DMS 273 (cell line): ENCODE measurements around the gene OLFM4.
"Not testable (repeated sequence)": the region's sequence is repeated elsewhere in the genome, so short reads cannot be mapped to it uniquely, and the experiment has no call there.

Source experiments
- DNase-seq: peaks from one replicate; lab custom pipeline; 2025; ENCODE audit not compliant: unreplicated experiment; lab: John Stamatoyannopoulos, UW

The OLFM4 gene

DNA sequence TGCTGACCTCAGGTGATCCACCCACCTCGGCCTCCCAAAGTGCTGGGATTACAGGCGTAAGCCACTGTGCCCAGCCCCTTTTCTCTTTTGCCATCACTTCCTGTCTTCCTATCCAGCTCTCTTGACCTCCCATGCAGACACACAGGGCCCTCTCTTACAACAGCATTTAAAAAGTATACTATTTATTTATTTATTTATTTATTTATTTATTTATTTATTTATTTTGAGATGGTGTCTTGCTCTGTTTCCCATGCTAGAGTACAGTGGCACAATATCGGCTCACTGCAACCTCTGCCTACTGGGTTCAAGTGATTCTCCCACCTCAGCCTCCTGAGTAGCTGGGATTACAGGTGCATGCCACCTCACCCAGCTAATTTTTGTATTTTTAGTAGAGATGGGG is 14.6 kb upstream of the OLFM4 start:
- not testable (repeated sequence) for DNase-seq

DNA sequence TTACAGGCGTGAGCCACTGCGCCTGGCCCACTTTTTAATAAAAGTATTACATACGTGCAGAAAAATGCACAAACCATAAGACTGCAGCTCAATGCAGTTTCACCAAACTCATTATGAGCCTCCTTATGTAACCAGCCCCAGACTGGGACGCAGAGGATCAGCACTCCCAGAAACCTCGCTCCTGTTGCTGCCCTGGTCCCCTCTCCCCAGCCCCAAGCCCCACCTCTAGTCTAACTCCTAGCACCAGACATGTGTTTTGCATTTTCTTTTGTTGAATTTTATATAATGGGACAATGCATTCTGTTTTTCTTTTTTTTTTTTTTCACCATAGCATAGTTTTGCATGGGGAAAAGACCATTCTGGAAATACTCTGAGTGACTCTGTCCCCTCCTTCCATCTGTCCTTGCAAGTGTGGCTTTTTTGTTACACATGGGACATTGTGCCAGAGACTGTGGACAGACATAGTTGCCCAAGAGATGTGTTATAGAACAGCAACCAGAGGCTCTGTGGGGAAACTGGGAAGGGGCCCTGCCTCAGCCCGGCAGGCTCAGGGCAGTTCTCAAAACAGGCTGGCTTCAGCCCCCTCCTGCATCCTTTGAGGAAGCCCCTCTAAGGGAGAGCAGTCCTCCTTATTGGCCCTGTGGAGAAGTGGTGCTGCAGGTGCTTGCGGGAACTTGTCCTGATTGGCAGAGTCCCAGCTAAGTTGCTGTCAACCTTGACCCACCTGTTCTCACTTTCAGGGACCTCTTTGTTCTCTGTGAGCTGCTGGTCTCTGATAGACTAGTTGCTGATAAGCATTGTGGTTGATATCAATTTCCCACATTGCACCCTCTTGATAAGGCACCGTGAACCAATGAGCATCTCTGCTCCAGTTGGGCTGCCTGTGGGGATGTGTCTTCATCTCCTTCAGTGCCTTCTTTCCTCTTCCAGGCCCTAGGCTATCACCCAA is 13.8 kb upstream of the OLFM4 start:
- DNase-seq: no peak

DNA sequence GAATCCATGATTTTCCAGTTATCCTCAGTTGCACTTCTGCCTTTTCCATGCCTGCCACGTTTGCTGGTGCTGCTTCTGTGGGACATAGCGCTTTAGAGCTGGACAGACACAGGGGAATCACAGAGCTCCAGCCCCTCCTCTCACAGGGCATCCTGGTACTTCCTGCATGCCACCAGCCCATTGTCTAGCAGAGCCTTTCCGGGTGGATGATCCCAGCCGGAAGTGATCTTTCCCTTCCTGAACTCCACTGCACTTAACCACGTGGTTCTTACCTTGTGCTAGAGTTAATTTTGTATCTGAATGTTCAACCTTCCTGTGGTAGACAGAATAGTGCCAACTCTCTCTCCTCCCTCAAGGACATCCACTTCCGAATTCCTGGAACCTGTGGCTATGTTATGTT is 12.6 kb upstream of the OLFM4 start:
- no peak for DNase-seq

DNA sequence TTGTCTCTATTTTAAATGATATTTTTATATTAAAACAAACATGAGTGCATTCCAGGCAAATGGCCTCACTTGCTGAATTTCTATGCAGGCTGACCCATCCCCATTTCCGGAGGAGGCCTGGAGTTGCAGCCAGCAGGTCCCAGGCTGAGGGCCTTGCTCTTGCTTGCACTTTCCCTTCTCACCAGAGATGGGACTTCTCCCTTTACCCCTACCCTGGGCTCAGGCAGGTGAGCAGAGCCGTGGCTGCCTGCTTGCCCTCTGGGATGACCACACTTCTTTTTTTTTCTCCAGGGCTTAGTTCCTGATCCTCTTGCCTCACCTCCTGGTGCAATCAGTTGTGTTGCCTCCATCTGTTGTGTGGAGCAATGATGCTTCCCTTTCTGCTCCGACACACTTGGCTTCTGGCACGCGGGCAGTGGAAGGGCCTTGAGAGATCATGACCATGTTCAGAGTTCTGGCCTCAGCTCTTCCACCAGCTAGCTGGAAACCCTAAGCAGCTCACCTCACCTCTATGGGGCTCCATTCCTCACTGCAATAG is 11.1 kb upstream of the OLFM4 start:
- no peak for DNase-seq

DNA sequence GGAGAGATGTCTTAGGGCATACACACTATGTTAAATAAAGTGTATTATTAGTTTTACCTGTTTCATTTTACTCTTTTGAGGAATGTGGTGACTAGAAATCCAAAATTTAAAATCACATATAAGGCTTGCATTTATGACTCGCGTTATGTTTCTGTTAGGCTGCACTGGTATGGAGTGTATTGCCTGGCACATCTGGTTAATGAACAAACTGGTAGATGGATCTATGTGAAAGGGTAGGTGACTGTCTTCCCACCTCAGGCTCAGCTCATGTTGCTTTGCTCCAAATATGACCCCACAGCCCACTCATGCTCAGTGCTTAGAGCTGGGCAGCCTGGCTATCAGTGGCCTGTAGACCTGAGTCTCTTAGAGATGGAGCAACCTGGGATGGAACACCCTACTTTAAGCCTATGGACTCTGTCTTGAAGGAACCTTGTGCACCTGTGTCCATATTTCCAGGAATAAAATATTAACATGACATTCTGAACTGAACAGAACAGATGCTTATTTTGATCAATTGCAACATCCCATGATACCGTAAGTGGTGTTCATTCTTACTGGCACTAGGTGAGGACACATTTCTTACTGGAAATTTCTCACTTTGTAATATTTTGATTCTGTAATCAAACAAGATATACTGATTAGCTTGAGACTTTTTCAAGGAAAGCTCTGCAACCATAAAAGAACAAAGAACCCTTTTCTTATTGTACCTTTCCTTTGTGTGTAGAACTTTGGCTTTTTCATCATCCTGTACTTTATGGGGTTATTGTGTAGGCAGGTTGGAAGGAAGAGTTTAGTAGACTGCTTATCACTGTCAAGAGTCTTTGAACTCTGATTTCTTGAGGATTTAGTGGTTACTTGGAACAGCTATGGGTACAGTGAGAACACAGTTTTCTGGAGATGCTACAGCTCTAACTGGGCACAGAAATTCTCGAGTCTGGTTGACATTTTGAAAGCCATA is 9.6 kb upstream of the OLFM4 start:
- DNase-seq: no peak

DNA sequence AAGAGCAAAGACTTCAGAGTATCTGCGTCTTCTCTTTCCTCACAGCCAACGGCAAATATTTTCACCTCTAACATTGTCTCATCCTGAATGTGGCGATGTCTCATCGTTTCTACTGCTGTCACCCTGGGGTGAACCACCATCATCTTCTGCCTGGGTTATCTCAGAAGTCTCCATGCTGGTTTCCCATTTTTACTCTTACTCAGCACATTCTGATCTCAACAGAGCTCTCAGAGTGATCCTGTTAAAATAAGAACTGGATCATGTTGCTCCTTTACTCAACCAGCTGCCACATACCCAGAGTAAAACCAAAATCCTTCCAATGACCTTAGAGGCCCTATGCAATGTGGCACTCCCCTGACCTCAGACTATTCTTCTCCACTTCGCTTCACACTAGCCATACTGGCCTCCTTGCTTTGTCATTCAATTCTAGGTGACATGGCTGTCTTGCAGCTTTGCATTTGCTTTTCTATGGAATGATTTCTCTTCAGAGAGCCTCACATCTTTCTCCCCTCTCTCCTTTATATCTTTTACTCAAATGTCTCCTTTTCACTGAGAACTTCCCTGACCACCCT is 7.8 kb upstream of the OLFM4 start:
- no peak for DNase-seq

DNA sequence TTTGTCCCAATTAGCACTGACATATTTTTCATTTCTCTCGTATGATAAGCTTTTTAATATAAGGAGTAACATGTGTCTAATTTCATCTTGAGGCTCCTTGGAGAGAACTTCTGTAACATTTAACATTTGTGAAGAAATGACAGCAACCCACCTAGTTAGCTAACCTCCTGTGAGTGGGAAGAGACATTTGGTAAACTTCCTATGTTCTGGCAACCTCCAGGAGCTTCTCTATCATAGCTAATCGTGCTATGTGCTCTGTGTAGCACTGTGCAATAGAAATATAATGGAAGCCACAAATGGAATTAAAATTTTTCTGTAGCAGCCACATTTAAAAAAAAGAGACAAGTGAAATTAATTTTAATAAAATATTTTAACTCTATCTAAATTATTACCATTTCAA is 5.4 kb upstream of the OLFM4 start:
- no peak for DNase-seq

DNA sequence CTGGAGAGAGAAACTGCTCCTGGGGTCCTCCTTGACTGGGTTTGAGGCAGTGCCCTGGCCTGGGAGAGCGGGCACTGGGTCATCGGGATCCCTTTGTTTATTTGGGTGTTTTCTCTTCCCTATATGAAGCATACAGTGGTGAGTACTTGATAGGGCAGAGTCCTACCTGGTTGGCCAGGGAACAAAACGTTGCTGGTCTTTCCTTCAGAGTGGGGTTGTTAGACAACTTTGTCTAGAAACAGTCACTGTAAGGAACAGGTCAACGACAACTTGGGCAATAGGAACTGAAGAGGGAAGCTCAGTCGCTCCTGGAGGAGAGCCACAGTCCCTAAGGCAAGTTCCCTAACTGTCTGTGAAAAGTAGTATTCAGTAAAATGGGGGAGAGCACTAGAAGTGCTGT is 550 bp upstream of the OLFM4 start:
- no peak for DNase-seq

DNA sequence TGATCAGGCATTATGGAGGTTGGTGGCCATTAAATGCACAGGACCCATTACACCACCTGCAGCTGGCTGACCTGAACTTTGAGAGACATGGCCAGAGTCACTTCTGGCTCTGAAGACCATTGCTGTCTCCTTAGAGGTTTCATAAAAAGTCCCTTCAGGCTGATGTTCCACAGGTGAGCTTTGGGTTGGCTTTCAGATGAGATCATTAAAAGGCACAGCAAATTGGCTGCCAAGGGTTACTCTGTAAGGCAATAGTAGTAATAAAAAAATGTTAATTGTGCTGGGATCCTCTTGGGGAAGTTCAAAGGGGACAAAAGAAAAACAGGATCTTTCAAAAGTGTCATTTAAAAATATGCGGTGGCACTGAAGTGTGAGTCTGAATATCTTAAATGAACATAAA is 4.2 kb downstream of the OLFM4 start:
- DNase-seq: no peak

DNA sequence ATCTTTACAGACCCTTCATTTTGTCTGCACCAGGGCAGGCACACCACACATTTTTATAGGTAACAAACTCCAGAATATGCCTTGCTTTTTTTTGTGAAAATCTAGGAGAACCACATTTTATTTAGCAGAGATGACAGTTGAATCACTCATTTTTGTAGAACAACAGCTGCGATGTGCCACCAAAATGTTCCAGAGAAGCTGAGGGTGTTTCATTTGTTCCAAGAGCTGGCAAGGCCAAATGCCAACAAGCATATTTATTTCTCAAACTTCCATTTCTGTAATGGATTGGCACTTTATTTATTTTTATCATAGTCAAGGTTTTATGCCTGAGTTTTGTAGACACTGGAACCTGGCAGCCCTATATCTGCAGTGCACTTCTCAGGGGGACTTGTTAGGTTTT is 10.4 kb downstream of the OLFM4 start:
- DNase-seq: no peak

DNA sequence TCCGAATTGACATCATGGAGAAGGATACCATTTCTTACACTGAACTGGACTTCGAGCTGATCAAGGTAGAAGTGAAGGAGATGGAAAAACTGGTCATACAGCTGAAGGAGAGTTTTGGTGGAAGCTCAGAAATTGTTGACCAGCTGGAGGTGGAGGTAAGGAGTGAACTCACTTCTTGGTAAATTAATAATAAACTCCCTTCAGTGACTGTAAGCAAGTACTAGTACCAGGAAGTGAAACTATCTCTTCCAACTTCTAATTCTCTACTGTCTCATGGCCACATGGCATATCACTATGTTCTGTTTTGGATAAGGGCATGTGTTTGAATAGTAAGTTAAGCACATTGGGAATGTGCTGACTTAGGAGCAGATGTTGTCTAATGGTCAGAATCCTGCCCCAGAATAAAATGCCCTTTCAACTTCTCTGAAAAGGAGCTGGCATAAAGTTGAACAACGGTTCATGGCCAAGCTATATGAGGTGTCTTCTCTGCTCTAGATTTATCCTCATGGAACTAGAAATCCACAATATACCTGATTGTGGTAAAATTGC is 13.4 kb downstream of the OLFM4 start:
- no peak for DNase-seq

DNA sequence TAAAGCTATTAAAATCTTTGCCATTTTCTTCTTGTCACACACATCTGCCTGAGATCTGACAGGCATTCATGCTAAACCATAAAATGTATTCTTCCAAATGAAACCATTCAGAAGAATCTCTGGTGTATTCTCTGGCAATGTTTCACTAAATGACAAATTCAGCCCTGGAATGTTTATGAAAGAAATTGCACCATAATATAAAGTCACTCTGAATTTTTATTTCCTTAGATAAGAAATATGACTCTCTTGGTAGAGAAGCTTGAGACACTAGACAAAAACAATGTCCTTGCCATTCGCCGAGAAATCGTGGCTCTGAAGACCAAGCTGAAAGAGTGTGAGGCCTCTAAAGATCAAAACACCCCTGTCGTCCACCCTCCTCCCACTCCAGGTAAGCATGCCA is 14.3 kb downstream of the OLFM4 start:
- no peak for DNase-seq

DNA sequence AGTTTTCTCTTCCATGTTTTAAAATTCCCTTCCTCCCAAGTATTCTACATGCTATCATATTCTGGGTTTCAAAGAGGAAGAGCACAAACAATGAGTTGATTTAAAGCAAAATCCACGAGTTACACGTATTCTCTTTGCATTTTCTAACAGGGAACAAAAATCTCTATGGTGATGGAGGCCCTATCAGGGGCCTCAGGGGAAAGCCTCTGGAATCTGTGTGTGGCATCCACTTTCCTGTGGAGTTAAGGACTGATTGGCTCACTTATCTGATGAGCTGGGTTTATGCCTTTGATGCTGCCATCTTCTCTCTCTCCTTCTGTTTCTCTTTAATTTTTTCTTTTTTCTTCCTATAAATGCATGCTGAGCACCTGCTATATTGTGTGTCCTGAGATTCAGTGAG is 14.8 kb downstream of the OLFM4 start:
- DNase-seq: no peak

DNA sequence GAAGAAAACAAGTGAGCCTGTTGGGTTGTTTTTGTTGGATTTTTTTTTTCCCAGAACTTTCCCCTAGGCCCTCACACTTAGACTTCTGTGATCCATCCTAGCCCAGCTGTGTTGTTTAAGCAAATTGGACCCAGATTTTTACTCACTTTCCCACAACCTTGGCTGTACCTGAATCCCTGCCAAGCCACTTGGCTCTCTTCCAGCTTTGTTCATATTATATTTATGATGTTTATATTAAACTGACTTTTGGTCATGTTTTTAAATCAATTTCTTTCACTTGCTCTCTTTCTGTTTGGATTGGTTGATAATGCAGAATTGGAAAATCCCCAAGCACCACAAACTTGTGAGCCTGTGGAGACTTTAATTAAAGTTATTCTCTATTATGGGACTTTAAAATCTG is 16.6 kb downstream of the OLFM4 start:
- peak; percentile 19 for DNase-seq

DNA sequence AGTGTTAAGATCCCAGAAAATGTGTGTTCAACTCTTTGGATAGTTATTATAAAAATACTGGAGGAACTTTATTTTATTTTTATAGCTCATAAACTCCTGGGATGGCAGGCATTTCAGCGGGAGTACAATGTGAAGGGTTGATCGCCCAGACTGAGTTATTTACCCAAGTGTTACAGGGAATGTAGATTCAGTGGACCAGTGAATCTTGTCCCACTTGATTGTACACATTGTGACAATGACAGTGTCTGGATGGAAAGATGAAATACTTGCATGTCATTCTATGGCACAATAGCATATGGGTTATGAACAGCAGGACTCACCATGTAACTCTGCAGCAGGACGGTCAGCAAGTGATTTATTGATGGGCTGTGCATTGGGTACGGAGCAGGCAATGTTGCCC is 20.3 kb downstream of the OLFM4 start:
- DNase-seq: no peak

DNA sequence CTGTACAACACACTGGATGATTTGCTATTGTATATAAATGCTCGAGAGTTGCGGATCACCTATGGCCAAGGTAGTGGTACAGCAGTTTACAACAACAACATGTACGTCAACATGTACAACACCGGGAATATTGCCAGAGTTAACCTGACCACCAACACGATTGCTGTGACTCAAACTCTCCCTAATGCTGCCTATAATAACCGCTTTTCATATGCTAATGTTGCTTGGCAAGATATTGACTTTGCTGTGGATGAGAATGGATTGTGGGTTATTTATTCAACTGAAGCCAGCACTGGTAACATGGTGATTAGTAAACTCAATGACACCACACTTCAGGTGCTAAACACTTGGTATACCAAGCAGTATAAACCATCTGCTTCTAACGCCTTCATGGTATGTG is 21.5 kb downstream of the OLFM4 start:
- no peak for DNase-seq

DNA sequence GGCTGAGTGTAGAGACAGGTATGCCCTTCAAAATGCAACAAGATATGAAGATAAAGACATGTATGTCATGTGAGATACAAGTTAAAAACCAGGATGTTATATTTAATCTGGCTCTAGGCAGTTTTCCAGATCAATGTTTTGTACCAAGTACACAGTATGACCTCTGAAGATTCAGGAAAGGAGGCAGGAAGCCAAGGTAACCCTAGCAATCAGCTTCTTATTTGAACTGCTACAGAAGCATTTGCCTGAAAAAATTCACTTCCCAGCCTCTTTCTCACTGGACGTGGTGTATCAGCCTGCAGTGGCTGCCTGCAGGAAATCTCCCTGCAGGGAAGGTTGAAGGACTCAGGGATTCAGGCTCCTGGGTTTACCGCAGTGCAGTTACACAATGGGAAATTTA is 24.1 kb downstream of the OLFM4 start:
- peak; percentile 35 for DNase-seq

DNA sequence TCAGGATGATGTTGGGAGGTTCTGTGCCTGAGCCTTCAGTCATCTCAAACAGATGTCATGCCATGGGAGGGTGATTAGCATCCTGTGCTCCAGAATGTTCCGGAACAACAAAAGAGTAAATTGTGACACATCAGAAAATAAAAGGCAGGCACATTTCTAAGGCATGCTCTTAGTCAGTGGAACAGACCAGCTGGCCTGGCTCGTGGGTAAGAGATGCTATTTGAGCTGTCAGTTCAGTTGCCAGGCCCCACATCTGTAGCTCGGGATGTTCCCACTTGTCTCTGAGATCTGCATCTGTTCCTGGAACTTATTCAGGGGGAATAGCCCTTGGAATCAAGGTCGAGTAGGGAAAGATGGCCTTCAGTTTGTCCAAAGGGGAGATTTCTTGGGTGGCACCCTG is 26.0 kb downstream of the OLFM4 start:
- DNase-seq: no peak

DNA sequence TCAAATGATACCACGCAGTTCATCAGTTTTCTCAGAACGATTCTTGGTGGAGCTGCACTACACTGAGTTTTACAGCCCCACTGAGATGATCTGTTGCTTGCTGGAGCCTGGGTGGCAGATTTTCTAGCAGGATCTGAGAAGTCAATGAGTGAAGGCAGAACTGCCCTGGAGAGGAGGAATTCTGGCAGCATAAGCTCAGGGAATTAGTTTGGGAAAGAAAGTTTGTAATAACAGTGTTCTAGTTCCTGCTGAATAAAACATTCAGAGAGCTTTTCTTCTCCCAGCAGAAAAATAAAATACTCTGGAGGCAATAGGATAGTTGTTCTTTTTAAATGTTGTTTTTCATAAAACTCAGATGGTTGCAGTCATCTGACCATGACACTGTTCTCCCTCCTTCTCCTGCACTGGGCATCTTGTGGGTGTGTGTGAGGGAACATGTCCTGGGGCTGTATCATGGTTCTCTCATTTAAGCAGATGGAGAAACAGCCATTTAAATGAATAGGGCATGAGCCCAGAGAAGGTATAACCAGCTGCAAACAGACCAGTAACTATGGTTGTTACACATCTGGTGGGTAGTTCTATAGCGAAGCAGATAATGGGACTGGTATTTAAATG is 29.6 kb downstream of the OLFM4 start:
- DNase-seq: no peak

DNA sequence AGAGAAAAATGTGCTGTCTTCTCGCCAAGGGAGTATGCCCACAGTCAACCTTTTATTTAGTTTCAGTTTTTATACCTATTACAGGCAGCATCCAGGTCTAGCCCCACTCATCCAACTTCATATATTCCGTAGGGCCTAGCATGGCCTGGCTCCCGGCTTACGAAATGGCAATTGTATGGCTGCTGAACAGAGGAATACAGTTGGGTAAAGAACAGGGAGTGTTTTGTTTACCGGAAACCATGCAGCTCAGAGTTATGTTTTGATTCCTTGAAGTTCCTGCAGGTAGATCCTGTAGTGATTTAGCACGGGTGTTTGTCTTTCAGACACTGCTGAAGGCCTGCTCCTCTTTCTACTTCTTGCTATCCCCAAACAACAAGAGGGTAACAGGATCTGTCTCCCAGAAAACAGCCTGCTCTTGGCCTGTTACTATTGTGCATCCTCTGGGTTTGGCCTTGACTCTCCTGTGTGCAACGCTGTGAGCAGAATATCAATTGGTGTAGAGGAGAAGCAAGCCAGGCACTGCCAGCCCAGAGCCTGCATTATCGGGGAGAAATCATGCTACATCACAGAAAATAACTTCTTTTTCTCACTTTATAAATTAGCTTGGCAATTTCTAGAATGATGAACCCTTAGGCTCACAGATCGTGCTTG is 32.4 kb downstream of the OLFM4 start:
- DNase-seq: no peak
